ENCODE data around the gene ULBP3. TPM values are rescaled to one million over a fixed set of nuclear protein-coding genes. Genes with fewer than 3 reads are reported as not detected.

ULBP3 gene
- 4.4 and 12.4 TPM in 2 replicates for total RNA-seq (ENCODE audit: low replicate concordance)
- long read RNA-seq, transcript ULBP3-201 (5 exons, 988 nt), result major isoform, 7 of 7 reads
- long read RNA-seq, partial matches to known transcripts, result 0 of 7 reads
- long read RNA-seq, other reads (novel, unspliced or antisense), result 0 of 7 reads

GRCh38 chr6:150068720-150069648, at the start of gene ULBP3:
ULBP3 (minus strand) TSS chr6:150069121; CDS start chr6:150069066, 55 bp downstream.
- H3K27ac Mint-ChIP-seq, result peak within 1 kb of the TSS; percentile 83
- H3K27me3 Mint-ChIP-seq, result peaks cover 7% of the 10 kb centered on the region
- TF ChIP-seq, protein P1, sequence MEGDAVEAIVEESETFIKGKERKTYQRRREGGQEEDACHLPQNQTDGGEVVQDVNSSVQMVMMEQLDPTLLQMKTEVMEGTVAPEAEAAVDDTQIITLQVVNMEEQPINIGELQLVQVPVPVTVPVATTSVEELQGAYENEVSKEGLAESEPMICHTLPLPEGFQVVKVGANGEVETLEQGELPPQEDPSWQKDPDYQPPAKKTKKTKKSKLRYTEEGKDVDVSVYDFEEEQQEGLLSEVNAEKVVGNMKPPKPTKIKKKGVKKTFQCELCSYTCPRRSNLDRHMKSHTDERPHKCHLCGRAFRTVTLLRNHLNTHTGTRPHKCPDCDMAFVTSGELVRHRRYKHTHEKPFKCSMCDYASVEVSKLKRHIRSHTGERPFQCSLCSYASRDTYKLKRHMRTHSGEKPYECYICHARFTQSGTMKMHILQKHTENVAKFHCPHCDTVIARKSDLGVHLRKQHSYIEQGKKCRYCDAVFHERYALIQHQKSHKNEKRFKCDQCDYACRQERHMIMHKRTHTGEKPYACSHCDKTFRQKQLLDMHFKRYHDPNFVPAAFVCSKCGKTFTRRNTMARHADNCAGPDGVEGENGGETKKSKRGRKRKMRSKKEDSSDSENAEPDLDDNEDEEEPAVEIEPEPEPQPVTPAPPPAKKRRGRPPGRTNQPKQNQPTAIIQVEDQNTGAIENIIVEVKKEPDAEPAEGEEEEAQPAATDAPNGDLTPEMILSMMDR (conservative IDR thresholded peaks at IDR 0.05), result peak; percentile 72
- no peaks in the 10 kb centered on the region for H3K9me3 Mint-ChIP-seq
- peak within 1 kb of the TSS; percentile 92 for H3K4me3 Mint-ChIP-seq
- H3K4me1 Mint-ChIP-seq (ENCODE audit: unreplicated experiment), result peaks cover 19% of the 10 kb centered on the region
- H3K36me3 Mint-ChIP-seq, result peaks cover 6% of the 10 kb centered on the region
- DNase-seq (ENCODE audit: extremely low spot score, unreplicated experiment), result peak; percentile 83

DNA sequence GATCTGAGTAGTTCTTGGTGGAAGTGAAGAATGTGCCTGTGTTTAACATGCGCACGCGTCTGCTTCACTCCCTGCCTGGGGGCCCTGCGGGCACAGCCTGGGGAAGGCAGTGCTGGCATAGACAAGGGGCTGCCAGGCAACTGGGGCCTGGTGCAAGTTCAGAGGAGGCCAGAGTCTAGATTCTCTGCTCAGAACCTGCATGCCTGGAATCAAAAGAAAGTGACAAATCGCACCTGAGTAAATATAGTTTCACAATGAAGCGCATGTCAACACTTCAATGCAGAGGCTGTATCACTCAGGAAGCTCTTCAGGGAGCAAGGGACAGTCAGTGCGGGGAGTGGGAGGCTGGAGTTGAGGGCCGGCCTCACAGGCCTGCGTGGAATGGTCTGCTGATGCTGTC, 49.7 kb upstream of the ULBP3 start:
- Mint-ChIP-seq H3K27me3 (peaks cover 4% of the 10 kb centered on the region), H3K27ac (no peak overlapping the region), H3K9me3 (no peaks in the 10 kb centered on the region), H3K4me1 (ENCODE audit: unreplicated experiment) (peaks cover 16% of the 10 kb centered on the region), H3K36me3 (no peaks in the 10 kb centered on the region), H3K4me3 (no peak overlapping the region)
- TF ChIP-seq, protein P1 (conservative IDR thresholded peaks at IDR 0.05), result no peak
- DNase-seq (ENCODE audit: extremely low spot score, unreplicated experiment), result no peak

DNA sequence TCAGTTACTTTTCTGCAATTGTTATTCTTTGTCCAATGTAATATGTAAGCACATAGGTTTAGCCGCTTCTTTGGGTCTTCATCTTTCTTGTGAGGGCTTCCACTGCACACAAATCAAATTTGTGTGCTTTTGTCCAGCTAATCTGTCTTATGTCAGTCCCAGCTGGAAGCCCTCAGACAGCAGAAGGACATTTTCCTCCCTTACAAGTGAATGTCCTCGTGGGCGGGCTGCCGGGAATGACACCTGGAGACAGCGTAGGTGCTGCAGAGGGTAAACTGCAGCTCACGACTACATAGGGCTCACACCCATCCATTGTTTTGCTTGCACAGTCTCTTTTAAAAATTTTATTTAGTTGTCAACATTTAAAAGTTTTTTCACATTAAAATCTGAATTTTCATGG, 49.3 kb upstream of the ULBP3 start:
- no peak for DNase-seq (ENCODE audit: extremely low spot score, unreplicated experiment)
- no peaks in the 10 kb centered on the region for H3K36me3 Mint-ChIP-seq
- no peak overlapping the region for H3K4me3 Mint-ChIP-seq
- no peaks in the 10 kb centered on the region for H3K9me3 Mint-ChIP-seq
- no peak overlapping the region for H3K27ac Mint-ChIP-seq
- H3K27me3 Mint-ChIP-seq, result peaks cover 4% of the 10 kb centered on the region
- peaks cover 16% of the 10 kb centered on the region for H3K4me1 Mint-ChIP-seq (ENCODE audit: unreplicated experiment)
- TF ChIP-seq, protein P1 (conservative IDR thresholded peaks at IDR 0.05), result no peak

- Mint-ChIP-seq H3K27ac (no peak overlapping the region), H3K27me3 (peaks cover 2% of the 10 kb centered on the region), H3K4me1 (ENCODE audit: unreplicated experiment) (peaks cover 16% of the 10 kb centered on the region), H3K4me3 (no peak overlapping the region), H3K36me3 (no peaks in the 10 kb centered on the region), H3K9me3 (no peaks in the 10 kb centered on the region)
- no peak for DNase-seq (ENCODE audit: extremely low spot score, unreplicated experiment)
- TF ChIP-seq, protein P1 (conservative IDR thresholded peaks at IDR 0.05), result no peak
These were observed 47.4 kb upstream of the ULBP3 start for GRCh38 chr6:150116200-150116800.

GRCh38 chr6:150115769-150116168, 46.8 kb upstream of the ULBP3 start:
- H3K27ac Mint-ChIP-seq, result no peak overlapping the region
- TF ChIP-seq, protein P1 (conservative IDR thresholded peaks at IDR 0.05), result no peak
- no peaks in the 10 kb centered on the region for H3K36me3 Mint-ChIP-seq
- H3K4me3 Mint-ChIP-seq, result no peak overlapping the region
- no peak for DNase-seq (ENCODE audit: extremely low spot score, unreplicated experiment)
- H3K9me3 Mint-ChIP-seq, result no peaks in the 10 kb centered on the region
- H3K4me1 Mint-ChIP-seq (ENCODE audit: unreplicated experiment), result peaks cover 16% of the 10 kb centered on the region
- peaks cover 7% of the 10 kb centered on the region for H3K27me3 Mint-ChIP-seq

Data from type B pancreatic cell (in vitro differentiated cells).